ENCODE data around the gene HAGHL.

DNA sequence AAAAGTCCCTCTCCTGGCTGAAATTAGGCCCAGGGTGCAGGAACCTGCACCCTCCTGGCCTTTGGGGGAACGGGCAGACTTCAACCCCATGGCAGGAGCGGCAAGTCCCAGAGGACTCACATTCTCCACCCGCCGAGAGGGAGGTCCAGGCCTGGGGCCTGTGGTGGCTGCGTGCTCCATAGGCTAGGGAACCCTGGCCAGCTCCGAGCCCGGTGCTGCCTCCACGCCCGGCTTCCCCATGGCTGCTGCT is 793 bp upstream of the HAGHL start:
- TF ChIP-seq, protein P1, sequence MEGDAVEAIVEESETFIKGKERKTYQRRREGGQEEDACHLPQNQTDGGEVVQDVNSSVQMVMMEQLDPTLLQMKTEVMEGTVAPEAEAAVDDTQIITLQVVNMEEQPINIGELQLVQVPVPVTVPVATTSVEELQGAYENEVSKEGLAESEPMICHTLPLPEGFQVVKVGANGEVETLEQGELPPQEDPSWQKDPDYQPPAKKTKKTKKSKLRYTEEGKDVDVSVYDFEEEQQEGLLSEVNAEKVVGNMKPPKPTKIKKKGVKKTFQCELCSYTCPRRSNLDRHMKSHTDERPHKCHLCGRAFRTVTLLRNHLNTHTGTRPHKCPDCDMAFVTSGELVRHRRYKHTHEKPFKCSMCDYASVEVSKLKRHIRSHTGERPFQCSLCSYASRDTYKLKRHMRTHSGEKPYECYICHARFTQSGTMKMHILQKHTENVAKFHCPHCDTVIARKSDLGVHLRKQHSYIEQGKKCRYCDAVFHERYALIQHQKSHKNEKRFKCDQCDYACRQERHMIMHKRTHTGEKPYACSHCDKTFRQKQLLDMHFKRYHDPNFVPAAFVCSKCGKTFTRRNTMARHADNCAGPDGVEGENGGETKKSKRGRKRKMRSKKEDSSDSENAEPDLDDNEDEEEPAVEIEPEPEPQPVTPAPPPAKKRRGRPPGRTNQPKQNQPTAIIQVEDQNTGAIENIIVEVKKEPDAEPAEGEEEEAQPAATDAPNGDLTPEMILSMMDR (IDR thresholded peaks at IDR 0.05), result no peak
- no peak for TF ChIP-seq POLR2A (IDR thresholded peaks at IDR 0.05)

Data from adrenal gland (tissue), 5 donors.